KMS-11 (cell line): ENCODE results near the gene HDLBP.

ENCODE experiments used
- H2AFZ ChIP-seq: fragments of 200-600 bp; sonication (generic); 2 replicates; pipeline ENCODE4 v1.6.1; 2016; ENCODE audit warnings: antibody characterized with exemption, mixed run types, low read depth
- H3K27ac ChIP-seq: fragments of 200-600 bp; sonication (generic); 2 replicates; pipeline ENCODE4 v1.6.1; 2016; ENCODE audit warnings: mild to moderate bottlenecking, mixed run types
- H3K27me3 ChIP-seq: fragments of 200-600 bp; sonication (generic); 2 replicates; pipeline ENCODE4 v1.6.1; 2017; ENCODE audit warnings: mild to moderate bottlenecking, low read depth, mixed run types, moderate library complexity; ENCODE audit not compliant: insufficient read depth
- H3K36me3 ChIP-seq: fragments of 200-600 bp; sonication (generic); 2 replicates; pipeline ENCODE4 v1.6.1; 2017; ENCODE audit warnings: mild to moderate bottlenecking, mixed run types; ENCODE audit not compliant: insufficient read depth
- H3K4me1 ChIP-seq: fragments of 200-600 bp; sonication (generic); 2 replicates; pipeline ENCODE4 v1.6.1; 2016; ENCODE audit warnings: mild to moderate bottlenecking, low read depth, mixed run types; ENCODE audit not compliant: poor library complexity, severe bottlenecking
- H3K4me2 ChIP-seq: fragments of 200-600 bp; sonication (generic); 2 replicates; pipeline ENCODE4 v1.7.0; 2016; ENCODE audit warnings: mild to moderate bottlenecking, mixed run types
- H3K4me3 ChIP-seq: fragments of 200-600 bp; sonication (generic); IDR thresholded peaks from 2 replicates; pipeline ENCODE4 v1.6.1; 2017; ENCODE audit warnings: low read depth, low read length, mixed read lengths; ENCODE audit not compliant: insufficient read depth
- H3K79me2 ChIP-seq: fragments of 200-600 bp; sonication (generic); 2 replicates; pipeline ENCODE4 v1.6.1; 2016; ENCODE audit warnings: low read depth, mixed run types; ENCODE audit not compliant: insufficient read depth
- H3K9ac ChIP-seq: fragments of 200-600 bp; sonication (generic); 2 replicates; pipeline ENCODE4 v1.6.1; 2016; ENCODE audit warnings: mild to moderate bottlenecking, mixed run types
- H4K20me1 ChIP-seq: fragments of 200-600 bp; sonication (generic); 2 replicates; pipeline ENCODE4 v1.6.1; 2016; ENCODE audit warnings: mild to moderate bottlenecking, mixed run types; ENCODE audit not compliant: insufficient read depth
- CTCF ChIP-seq: fragments of 200-600 bp; sonication (generic); conservative IDR thresholded peaks from 2 replicates; pipeline ENCODE4 v1.6.1; 2017; ENCODE audit warnings: low read depth, mild to moderate bottlenecking, antibody characterized with exemption, low read length, moderate library complexity, mixed read lengths

Gene HDLBP

GRCh38 chr2:241289053-241289452, 26.4 kb downstream of the HDLBP start:
- Histone ChIP-seq H3K27ac (no peak overlapping the region), H4K20me1 (no peaks in the 10 kb centered on the region), H2AFZ (no peak overlapping the region), H3K4me3 (no peak overlapping the region), H3K27me3 (no peaks in the 10 kb centered on the region), H3K4me2 (no peak overlapping the region), H3K79me2 (peaks cover 83% of the 10 kb centered on the region), H3K36me3 (no peaks in the 10 kb centered on the region), H3K9ac (no peak overlapping the region), H3K4me1 (peaks cover 17% of the 10 kb centered on the region)
- TF ChIP-seq CTCF: no peak

- H3K4me1 ChIP-seq: peaks cover 16% of the 10 kb centered on the region
- H4K20me1 ChIP-seq: no peaks in the 10 kb centered on the region
- H3K4me3 ChIP-seq: no peak overlapping the region
- H3K4me2 ChIP-seq: no peak overlapping the region
- H3K36me3 ChIP-seq: no peaks in the 10 kb centered on the region
- no peak for TF ChIP-seq CTCF
- H3K27ac ChIP-seq: no peak overlapping the region
- no peaks in the 10 kb centered on the region for H3K27me3 ChIP-seq
- peaks cover 77% of the 10 kb centered on the region for H3K79me2 ChIP-seq
- no peak overlapping the region for H2AFZ ChIP-seq
- no peak overlapping the region for H3K9ac ChIP-seq
Observed at GRCh38 chr2:241288324-241288888, 27.1 kb downstream of the HDLBP start.

- TF ChIP-seq CTCF: no peak
- no peak overlapping the region for H2AFZ ChIP-seq
- no peaks in the 10 kb centered on the region for H4K20me1 ChIP-seq
- no peak overlapping the region for H3K4me2 ChIP-seq
- no peaks in the 10 kb centered on the region for H3K36me3 ChIP-seq
- H3K79me2 ChIP-seq: peaks cover 67% of the 10 kb centered on the region
- H3K27ac ChIP-seq: no peak overlapping the region
- H3K9ac ChIP-seq: no peak overlapping the region
- H3K27me3 ChIP-seq: no peaks in the 10 kb centered on the region
- no peak overlapping the region for H3K4me3 ChIP-seq
- H3K4me1 ChIP-seq: peaks cover 6% of the 10 kb centered on the region
Observed at GRCh38 chr2:241286348-241287090, 29.0 kb downstream of the HDLBP start.

- H4K20me1 ChIP-seq: no peaks in the 10 kb centered on the region
- H3K27me3 ChIP-seq: no peaks in the 10 kb centered on the region
- H2AFZ ChIP-seq: no peak overlapping the region
- H3K27ac ChIP-seq: no peak overlapping the region
- H3K4me1 ChIP-seq: peaks cover 9% of the 10 kb centered on the region
- no peak for TF ChIP-seq CTCF
- no peak overlapping the region for H3K9ac ChIP-seq
- H3K36me3 ChIP-seq: no peaks in the 10 kb centered on the region
- H3K79me2 ChIP-seq: peaks cover 60% of the 10 kb centered on the region
- no peak overlapping the region for H3K4me2 ChIP-seq
- H3K4me3 ChIP-seq: no peak overlapping the region
Observed at GRCh38 chr2:241285596-241285995, 29.9 kb downstream of the HDLBP start.
